ENCODE data around the gene SOX10. TPM values are rescaled to one million over a fixed set of nuclear protein-coding genes. Genes with fewer than 3 reads are reported as not detected.

Gene SOX10
- total and polyA plus RNA-seq, 2 of the 4 experiments (the other 2 are of a cell fraction): not detected

- H2AK5ac ChIP-seq (ENCODE audit: low read depth, low read length): no peak overlapping the region
- H3K18ac ChIP-seq (ENCODE audit: low read depth, low read length): no peak overlapping the region; the same call in 1 of the 2 replicates
- BruUV-seq (replicated peaks): no TSS peak
- H3K4me1 ChIP-seq (ENCODE audit: control insufficient read depth, insufficient read depth, low read length): peaks cover 9% of the 10 kb centered on the region
- H3K14ac ChIP-seq (replicated peaks; ENCODE audit: low read depth, low read length): no peak overlapping the region
- ATAC-seq (ENCODE audit: low read depth): peak; percentile 67
- H2AK9ac ChIP-seq (replicated peaks; ENCODE audit: low read depth, low read length, poor library complexity): peak overlapping the region; percentile 72
- 0 out of 2 replicates have a peak overlapping the region, but pooled peaks have one; percentile 12 for H4K91ac ChIP-seq (ENCODE audit: insufficient read depth, low read depth, low read length)
- 0 out of 2 replicates have a peak, but pooled peaks cover 5% of the 10 kb centered on the region for H3K9me1 ChIP-seq (ENCODE audit: insufficient read depth, low read length)
- no peak overlapping the region for H3K23ac ChIP-seq (ENCODE audit: low read depth, low read length)
- H2BK15ac ChIP-seq (ENCODE audit: low read depth, low read length): no peak overlapping the region
- H4K5ac ChIP-seq (ENCODE audit: low read depth, low read length): peak overlapping the region; percentile 95
- ChIA-PET POLR2A (ENCODE audit: unreplicated experiment) (no interaction called here), CTCF (interaction anchor here (0.5 kb wide), 1 partner anchor 21 kb away, joined by 3 read pairs; no protein-coding TSS in a partner anchor)
- no peak overlapping the region for H3K4me2 ChIP-seq (ENCODE audit: low read depth, low read length)
- peak overlapping the region; percentile 84 for H2AFZ ChIP-seq (replicated peaks; ENCODE audit: low read length, poor library complexity)
- H2BK5ac ChIP-seq (ENCODE audit: low read depth, low read length, poor library complexity, severe bottlenecking): no peak overlapping the region
- DNase-seq: peak; percentile 58
- no peaks in the 10 kb centered on the region for H3K79me1 ChIP-seq (ENCODE audit: low read depth in 1 of 2, low read length in 2 of 2)
- H3K9ac ChIP-seq (ENCODE audit: low read depth, low read length): no peak overlapping the region
- H4K20me1 ChIP-seq (ENCODE audit: insufficient read depth, low read length): no peaks in the 10 kb centered on the region
- H3K27me3 ChIP-seq (ENCODE audit: control insufficient read depth, insufficient read depth, low read length): no peaks in the 10 kb centered on the region; the same call in 1 of the 2 replicates
- H3K4ac ChIP-seq (ENCODE audit: low read depth, low read length): peak overlapping the region; percentile 75
- H2BK20ac ChIP-seq (ENCODE audit: low read depth, low read length): 0 out of 2 replicates have a peak overlapping the region, but pooled peaks have one; percentile 19
- H3K36me3 ChIP-seq (ENCODE audit: control insufficient read depth, insufficient read depth, low read length): no peaks in the 10 kb centered on the region
- H2BK120ac ChIP-seq (ENCODE audit: low read depth, low read length): no peak overlapping the region; the same call in 1 of the 2 replicates
- in situ Hi-C loops (cut with MboI; ENCODE audit: low sequenced_read_pairs) (no loop called here), dilution Hi-C loops (cut with HindIII; ENCODE audit: low sequenced_read_pairs, unreplicated experiment) (no loop called here), intact Hi-C loops (cut with micrococcal nuclease) (no loop called here)
- H3K56ac ChIP-seq (ENCODE audit: extremely low read depth, insufficient read depth, low read length): no peak overlapping the region
- peak overlapping the region; percentile 77 to 93 for H4K8ac ChIP-seq (ENCODE audit: low read depth in 2 of 2, low read length in 2 of 2)
- no peak overlapping the region; the same call in 1 of the 2 replicates for H3K27ac ChIP-seq (ENCODE audit: insufficient read depth, low read length)
- WGBS, 2 experiments (ENCODE audit: extremely low coverage in 2 of 2, insufficient read length in 1 of 2): 11% methylated on average over 5 of the region's 33 CpGs; no CpG with 5 or more reads in 1 of the 2 experiments
- H3K4me3 ChIP-seq (ENCODE audit: insufficient read depth, low read depth, low read length): no peak overlapping the region
- no peaks in the 10 kb centered on the region for H3K9me3 ChIP-seq (ENCODE audit: control insufficient read depth, insufficient read depth, low read length)
- TF ChIP-seq NFE2L2 (IDR thresholded peaks at IDR 0.05; ENCODE audit: low read depth, low read length): no peak
- TF ChIP-seq POLR2A (IDR thresholded peaks at IDR 0.05; ENCODE audit: low read depth, low read length): no peak
- TF ChIP-seq CEBPB (IDR thresholded peaks at IDR 0.05; ENCODE audit: low read depth, low read length): no peak
- TF ChIP-seq BHLHE40 (IDR thresholded peaks at IDR 0.05; ENCODE audit: low read depth, low read length): no peak
- no peak for TF ChIP-seq MAFK (IDR thresholded peaks at IDR 0.05; ENCODE audit: low read depth, low read length)
- no peak for TF ChIP-seq RAD21 (IDR thresholded peaks at IDR 0.05; ENCODE audit: low read length)
- TF ChIP-seq RCOR1 (IDR thresholded peaks at IDR 0.05; ENCODE audit: insufficient replicate concordance, low read length): no peak
- TF ChIP-seq CHD1 (IDR thresholded peaks at IDR 0.05; ENCODE audit: low read depth, low read length): no peak
- TF ChIP-seq MAZ (IDR thresholded peaks at IDR 0.05; ENCODE audit: borderline replicate concordance, low read depth, low read length): no peak; the same call in 1 of the 2 replicates
- TF ChIP-seq CTCF (conservative IDR thresholded peaks at IDR 0.05; ENCODE audit: low read depth, low read length): no peak
- no peak for TF ChIP-seq MXI1 (IDR thresholded peaks at IDR 0.05; ENCODE audit: borderline replicate concordance, low read depth, low read length)
Observed at GRCh38 chr22:38016182-38017151, 32.1 kb upstream of the SOX10 start.
